H1 (cell line): ENCODE measurements around the gene CBLN3. TPM values are rescaled to one million over a fixed set of nuclear protein-coding genes. Genes with fewer than 3 reads are reported as not detected.

Experiments
- ASH2L ChIP-seq: fragments of 200-600, 300-600 bp; sonication (generic); IDR thresholded peaks from one replicate; pipeline ENCODE4 v1.7.1; 2017; ENCODE audit warnings: low read length
- CHD1 ChIP-seq: IDR thresholded peaks from 2 replicates; pipeline ENCODE4 v1.6.1; 2012; ENCODE audit warnings: low read depth, low read length, improper control_type of control experiment
- EP300 ChIP-seq, 2 experiments: IDR thresholded peaks; 1 replicate in 1 of 2; 2 replicates in 1 of 2; pipeline ENCODE4 v1.6.1; 2011 to 2012; ENCODE audit warnings: low read depth in 2 of 2, low read length in 2 of 2, mild to moderate bottlenecking in 2 of 2, borderline replicate concordance in 1 of 2, inconsistent platforms in 1 of 2, moderate library complexity in 1 of 2
- EZH2 ChIP-seq: fragments of 200-600 bp; sonication (generic); IDR thresholded peaks from 2 replicates; pipeline ENCODE4 v1.7.1; 2012; ENCODE audit warnings: low read depth, mild to moderate bottlenecking, moderate library complexity, low read length, inconsistent platforms; ENCODE audit not compliant: severe bottlenecking
- POLR2A ChIP-seq, 2 experiments: IDR thresholded peaks; 1 replicate in 1 of 2; 2 replicates in 1 of 2; pipeline ENCODE4 v1.6.1; 2011; ENCODE audit warnings: low read depth in 2 of 2, low read length in 2 of 2, mild to moderate bottlenecking in 2 of 2; ENCODE audit errors: control extremely low read depth in 1 of 2
- RFX5 ChIP-seq: IDR thresholded peaks from 2 replicates; pipeline ENCODE4 v1.6.1; 2011; ENCODE audit warnings: low read depth, low read length, improper control_type of control experiment, borderline replicate concordance
- SAP30 ChIP-seq: fragments of 300-600 bp; sonication (generic); IDR thresholded peaks from 2 replicates; pipeline ENCODE4 v1.7.1; 2012; ENCODE audit warnings: low read length, moderate library complexity, mild to moderate bottlenecking, inconsistent platforms; ENCODE audit not compliant: insufficient read depth, insufficient replicate concordance
- SIN3A ChIP-seq, 2 experiments: IDR thresholded peaks in 1 of 2; conservative IDR thresholded peaks in 1 of 2; 2 replicates each; pipeline ENCODE4 v1.6.1; 2011 to 2012; ENCODE audit warnings: low read length in 2 of 2, improper control_type of control experiment in 1 of 2, low read depth in 1 of 2, mild to moderate bottlenecking in 1 of 2
- SIX5 ChIP-seq: IDR thresholded peaks from 2 replicates; pipeline ENCODE4 v1.6.1; 2011; ENCODE audit warnings: mild to moderate bottlenecking, low read depth, low read length
- SUZ12 ChIP-seq: fragments of 200-600 bp; sonication (generic); IDR thresholded peaks from 2 replicates; pipeline ENCODE4 v1.6.1; 2012; ENCODE audit warnings: mild to moderate bottlenecking, inconsistent platforms, low read length, moderate library complexity, mixed read lengths
- TAF7 ChIP-seq: optimal IDR thresholded peaks from 2 replicates; pipeline ENCODE3; 2011; ENCODE audit warnings: low read depth, mild to moderate bottlenecking, inconsistent platforms, low read length, moderate library complexity, borderline replicate concordance
- TEAD4 ChIP-seq: IDR thresholded peaks from 2 replicates; pipeline ENCODE4 v1.6.1; 2012; ENCODE audit warnings: low read depth, low read length, inconsistent platforms, mixed read lengths
- polyA plus RNA-seq, 7 experiments: library from polyadenylated mRNA; depleted of rRNA in 3 of 7; stranded (reverse) in 5 of 7; unstranded in 2 of 7; fragments of >200 nt in 5 of 7; fragments of 200-250 nt in 2 of 7; gene quantifications; 1 replicate in 5 of 7; 2 replicates in 1 of 7; 4 replicates in 1 of 7; pipeline versions ENCODE4 v1.2.1 to v1.2.3, GENCODE V29; 2011 to 2013; ENCODE audit warnings: missing spikeins in 2 of 7, mixed read lengths in 2 of 7
- total RNA-seq: library from RNA; stranded (reverse); fragmentation: NEBNext Ultra II Directional; extraction: Animal tissue kit (Norgen Biotek cat#: 25700); gene quantifications from 2 replicates; pipeline ENCODE4 v1.2.1, GENCODE V29; 2021

CBLN3 gene
- total and polyA plus RNA-seq, 2 of the 8 experiments (the other 6 are each of a cell fraction or from before 2014, with no cell fraction given), result 0.54 to 1.00 TPM

- TF ChIP-seq EP300 (IDR thresholded peaks at IDR 0.05; ENCODE audit: borderline replicate concordance in 1 of 2, low read depth in 2 of 2, low read length in 2 of 2) (no peak), POLR2A (IDR thresholded peaks at IDR 0.05; ENCODE audit: control extremely low read depth in 1 of 2, low read depth in 2 of 2, low read length in 2 of 2) (peak in 1 of 2 experiments; percentile 85; a peak in 2 of 3 replicates), SAP30 (peak; percentile 45), TAF7 (no peak), RFX5 (no peak), ASH2L (peak; percentile 71), SIN3A (conservative IDR thresholded peaks at IDR 0.05 in 1 of 2, IDR thresholded peaks at IDR 0.05 in 1 of 2; ENCODE audit: low read depth in 1 of 2, low read length in 2 of 2) (peak in 1 of 2 experiments; percentile 64; a peak in 1 of 4 replicates), TEAD4 (no peak), SIX5 (no peak), CHD1 (no peak), SUZ12 (0 out of 2 replicates have a peak, but pooled peaks have one; percentile 30), EZH2 (no peak)
Observed at GRCh38 chr14:24429395-24430142, at the start of gene CBLN3, which contains the start of gene KHNYN (continued).
